ENCODE measurements around the gene HCN2.
"Not testable (repeated sequence)": the region's sequence is repeated elsewhere in the genome, so short reads cannot be mapped to it uniquely, and the experiment has no call there.

- TF ChIP-seq CTCF (conservative IDR thresholded peaks at IDR 0.05; ENCODE audit: low read depth, low read length); EZH2 (IDR thresholded peaks at IDR 0.05; ENCODE audit: borderline replicate concordance, low read depth, low read length, poor library complexity, severe bottlenecking): not testable (repeated sequence)
Measured at GRCh38 chr19:603302-603639, 13.6 kb downstream of the HCN2 start.

Measured in A673 (cell line).